LNCaP clone FGC (cell line): Measurements from ENCODE around the gene GLYAT.
A peak's percentile ranks its signal among the peaks of the same experiment; 100 is the strongest.

Experiments used
- DNase-seq: peaks from one replicate; pipeline ENCODE4 v3.0.0-alpha.2; 2011; ENCODE audit warnings: low read depth
- H3K4me3 ChIP-seq: 2 replicates; pipeline ENCODE4 v1.5.1; 2011; ENCODE audit warnings: mild to moderate bottlenecking, low read depth, low read length, control low read depth
- CTCF ChIP-seq: IDR thresholded peaks from 2 replicates; pipeline ENCODE4 v1.5.1; 2012; ENCODE audit warnings: mild to moderate bottlenecking; ENCODE audit not compliant: control insufficient read depth, insufficient read depth; ENCODE audit errors: extremely low read depth

GLYAT gene

GRCh38 chr11:58744988-58745704 is 13.4 kb upstream of the GLYAT start:
- no peak for DNase-seq
- H3K4me3 ChIP-seq: no peak overlapping the region
- no peak for TF ChIP-seq CTCF

GRCh38 chr11:58742981-58743880 is 11.5 kb upstream of the GLYAT start:
- no peak for DNase-seq
- H3K4me3 ChIP-seq: no peak overlapping the region
- 0 out of 2 replicates have a peak, but pooled peaks have one; percentile 10 for TF ChIP-seq CTCF

- H3K4me3 ChIP-seq: no peak overlapping the region
- TF ChIP-seq CTCF: no peak
- no peak for DNase-seq
Observed at GRCh38 chr11:58742140-58742539, 10.4 kb upstream of the GLYAT start.

- no peak for TF ChIP-seq CTCF
- no peak for DNase-seq
- H3K4me3 ChIP-seq: no peak overlapping the region
Observed at GRCh38 chr11:58741127-58741526, 9.4 kb upstream of the GLYAT start.

- DNase-seq: no peak
- no peak for TF ChIP-seq CTCF
- H3K4me3 ChIP-seq: no peak overlapping the region
Observed at GRCh38 chr11:58740447-58740846, 8.7 kb upstream of the GLYAT start.

GRCh38 chr11:58739725-58740430 is 8.1 kb upstream of the GLYAT start:
- no peak overlapping the region for H3K4me3 ChIP-seq
- TF ChIP-seq CTCF: no peak
- DNase-seq: no peak
